TTC549 (cell line): ENCODE results near the gene KLF18.
"Not testable (repeated sequence)": the region's sequence is repeated elsewhere in the genome, so short reads cannot be mapped to it uniquely, and the experiment has no call there.

Experiments used
- FAIRE-seq: peaks from 2 replicates; lab custom pipeline; 2012; peaks lifted over from hg19 to GRCh38; lab: Jason Lieb, UNC

The KLF18 gene

GRCh38 chr1:44119525-44119924, 21.9 kb downstream of the KLF18 start:
- no peak for FAIRE-seq

- FAIRE-seq = no peak
Measured at GRCh38 chr1:44118682-44119081, 22.7 kb downstream of the KLF18 start, which contains the start of gene KLF17. KLF17 (plus strand) TSS chr1:44118821; CDS start chr1:44118908, 87 bp downstream.

- FAIRE-seq = not testable (repeated sequence)
Measured at GRCh38 chr1:44117272-44117671, 24.2 kb downstream of the KLF18 start.

- FAIRE-seq = no peak
Measured at GRCh38 chr1:44114098-44114497, 27.3 kb downstream of the KLF18 start.

- no peak for FAIRE-seq
Measured at GRCh38 chr1:44113095-44113609, 28.3 kb downstream of the KLF18 start.

- FAIRE-seq = no peak
Measured at GRCh38 chr1:44112486-44112885, 28.9 kb downstream of the KLF18 start.

- no peak for FAIRE-seq
Measured at GRCh38 chr1:44111861-44112260, 29.6 kb downstream of the KLF18 start.

- no peak for FAIRE-seq
Measured at GRCh38 chr1:44110916-44111315, 30.5 kb downstream of the KLF18 start.

GRCh38 chr1:44108971-44109370, 32.5 kb downstream of the KLF18 start:
- FAIRE-seq = no peak

- FAIRE-seq = no peak
Measured at GRCh38 chr1:44108241-44108640, 33.2 kb downstream of the KLF18 start.

GRCh38 chr1:44105810-44106209, 35.6 kb downstream of the KLF18 start:
- no peak for FAIRE-seq

GRCh38 chr1:44103270-44104131, 37.9 kb downstream of the KLF18 start:
- FAIRE-seq = no peak

GRCh38 chr1:44101328-44101727, 40.1 kb downstream of the KLF18 start:
- FAIRE-seq = no peak

GRCh38 chr1:44100183-44100868, 41.1 kb downstream of the KLF18 start:
- no peak for FAIRE-seq

GRCh38 chr1:44094047-44094446, 47.4 kb downstream of the KLF18 start:
- no peak for FAIRE-seq

GRCh38 chr1:44090429-44091252, 50.8 kb downstream of the KLF18 start:
- no peak for FAIRE-seq

GRCh38 chr1:44089371-44090048, 51.9 kb downstream of the KLF18 start:
- FAIRE-seq = no peak
